SW480 (cell line): ENCODE measurements around the gene TENM4.

Source experiments
- DNase-seq: peaks from one replicate; pipeline ENCODE4 v3.0.0-alpha.2; 2016; ENCODE audit warnings: low spot score

Gene TENM4

DNA sequence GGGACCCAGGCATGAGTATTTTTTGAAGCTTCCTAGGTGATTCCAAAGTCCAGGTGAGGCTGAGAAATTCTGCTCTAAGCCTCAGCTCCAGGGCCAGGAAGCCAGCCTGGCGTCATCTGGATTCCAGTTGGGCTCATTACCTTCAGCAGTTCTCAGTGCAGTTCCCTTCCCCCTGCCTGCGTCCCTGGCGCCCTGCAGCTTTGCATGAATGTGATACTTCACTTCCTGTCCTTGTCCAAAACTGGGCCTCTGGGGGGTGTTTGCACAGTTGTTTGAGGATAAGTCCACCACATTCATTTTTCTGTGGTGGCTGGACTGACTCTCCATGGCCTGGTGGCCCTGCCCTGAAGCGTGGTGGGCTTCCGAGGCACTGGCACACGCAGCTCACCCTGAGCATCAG is 98.1 kb downstream of the TENM4 start:
- DNase-seq, result no peak

DNA sequence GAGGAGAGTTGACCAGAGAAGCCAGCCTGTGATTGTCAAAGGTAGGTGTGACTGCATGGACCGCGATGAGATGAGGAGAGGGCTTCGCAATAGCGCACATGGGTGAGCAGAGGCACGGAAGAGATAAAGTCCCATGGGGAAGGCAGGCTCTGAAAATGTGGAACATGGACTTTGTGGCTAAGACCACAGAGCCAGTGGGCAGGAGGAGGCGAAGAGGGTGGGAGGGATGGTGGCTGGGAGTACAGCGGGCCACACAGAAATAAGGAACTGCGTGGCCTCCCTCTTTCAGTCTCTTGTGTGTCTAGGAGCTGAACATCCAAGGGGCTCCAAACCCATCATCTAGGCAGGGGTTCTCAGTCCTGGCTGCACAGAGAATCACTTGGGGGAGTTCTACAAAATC is 98.6 kb downstream of the TENM4 start:
- DNase-seq, result no peak

DNA sequence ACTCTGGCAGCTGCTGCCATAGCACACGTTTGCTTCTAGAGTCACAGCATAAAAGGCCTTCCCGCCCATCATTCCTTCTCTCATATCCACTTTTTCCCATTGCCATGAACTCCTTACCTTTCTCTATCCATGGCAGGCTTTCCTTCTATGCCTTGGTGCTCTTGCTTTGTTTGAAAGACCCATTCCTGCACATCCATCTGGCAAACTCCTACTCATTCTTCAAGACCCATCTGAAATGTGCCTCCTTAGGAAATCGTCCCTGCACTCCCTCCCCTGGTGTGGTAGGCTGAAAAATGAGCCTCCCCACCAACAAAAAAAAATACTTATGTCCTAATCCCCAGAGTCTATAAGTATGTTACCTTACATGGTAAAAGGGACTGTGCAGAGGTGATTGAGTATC is 100.3 kb downstream of the TENM4 start:
- no peak for DNase-seq

DNA sequence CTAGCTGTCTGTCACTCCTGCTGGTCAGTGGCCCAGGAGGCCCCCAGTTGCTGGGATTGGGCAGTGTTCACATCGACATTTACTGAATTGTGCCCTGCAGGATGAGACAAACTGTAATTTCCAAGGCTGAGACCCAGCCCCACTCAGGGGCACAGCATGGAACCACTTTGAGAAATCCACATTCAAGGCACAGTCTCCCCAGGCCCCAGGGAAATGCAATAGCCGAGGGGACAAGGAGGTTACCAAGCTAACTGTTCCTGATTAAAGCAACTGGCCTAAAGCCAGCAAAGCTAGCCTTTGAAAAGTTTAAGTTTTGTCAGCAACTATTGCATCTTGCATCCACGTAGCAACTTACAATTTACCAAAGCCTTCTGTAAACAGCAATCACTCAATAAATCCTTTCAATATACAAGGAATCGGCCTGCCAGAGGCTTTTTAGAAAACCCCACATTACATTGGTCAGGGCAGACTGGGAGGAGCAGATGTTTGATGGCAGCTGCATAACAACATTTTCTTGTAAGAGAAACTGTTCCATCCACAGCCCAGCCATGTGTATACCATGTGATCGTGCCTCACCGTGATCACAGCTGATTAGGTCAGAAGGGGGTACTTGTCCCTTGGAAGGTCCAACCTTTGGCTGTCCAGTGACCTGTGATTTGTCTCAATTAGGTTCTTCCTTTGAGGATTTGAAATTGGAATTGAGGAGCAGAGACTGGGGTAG is 103.9 kb downstream of the TENM4 start:
- no peak for DNase-seq

DNA sequence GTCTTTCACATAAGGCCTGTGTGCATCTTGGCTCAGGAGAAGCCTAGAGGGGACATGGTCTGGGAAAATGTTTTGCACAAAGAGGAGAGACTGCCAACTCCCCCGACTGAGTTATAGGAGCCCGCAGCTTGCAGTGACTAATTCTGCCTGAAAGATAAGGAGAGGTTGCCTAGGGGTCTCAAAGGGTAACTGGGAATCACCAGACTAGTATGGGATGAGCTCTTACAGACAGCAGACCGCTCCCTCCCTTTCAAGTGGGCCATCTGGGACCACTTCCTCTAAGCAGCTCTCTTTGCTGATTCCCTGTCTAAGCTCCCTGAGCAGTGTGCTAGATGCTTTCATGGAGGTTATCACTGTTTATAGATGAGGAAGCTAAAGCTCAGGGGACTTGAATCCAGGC is 105.1 kb downstream of the TENM4 start:
- no peak for DNase-seq

DNA sequence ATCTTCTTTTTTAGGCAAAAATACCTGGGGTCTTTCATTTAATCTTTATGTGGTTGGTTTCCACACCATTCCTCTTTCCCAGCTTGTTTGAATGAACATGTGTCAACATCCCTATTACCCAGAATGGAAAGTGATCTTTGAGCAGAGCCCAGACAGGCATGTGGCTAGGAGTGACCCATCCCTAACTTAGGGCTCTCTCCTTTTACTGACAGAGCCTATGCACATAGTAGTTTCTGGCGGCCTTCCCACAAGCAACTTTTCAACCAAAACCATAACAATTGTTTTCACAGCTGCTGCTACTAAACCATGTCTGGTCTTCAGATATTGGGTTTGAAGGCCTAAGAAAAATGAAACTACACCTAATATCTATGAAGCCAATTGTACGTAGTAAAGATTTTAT is 107.5 kb downstream of the TENM4 start:
- no peak for DNase-seq

DNA sequence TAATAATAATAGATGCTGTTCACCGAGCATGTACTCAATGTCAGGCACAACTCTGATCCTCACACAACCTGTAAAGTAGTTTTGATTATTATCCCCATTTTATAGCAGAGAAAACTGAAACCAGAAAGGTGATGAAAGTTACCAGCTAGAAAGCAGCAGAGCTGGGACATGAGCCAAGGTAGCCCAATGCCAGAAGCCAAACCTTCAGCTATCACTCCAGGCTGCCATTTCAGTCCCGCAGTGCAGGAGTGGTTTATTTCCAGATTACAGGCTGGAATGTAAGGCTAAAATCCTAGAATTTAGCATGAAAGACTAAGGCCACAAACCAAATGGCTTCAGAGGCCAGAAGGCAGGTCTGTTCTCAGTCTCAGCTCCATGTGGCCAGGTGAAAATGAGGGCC is 108.8 kb downstream of the TENM4 start:
- no peak for DNase-seq

DNA sequence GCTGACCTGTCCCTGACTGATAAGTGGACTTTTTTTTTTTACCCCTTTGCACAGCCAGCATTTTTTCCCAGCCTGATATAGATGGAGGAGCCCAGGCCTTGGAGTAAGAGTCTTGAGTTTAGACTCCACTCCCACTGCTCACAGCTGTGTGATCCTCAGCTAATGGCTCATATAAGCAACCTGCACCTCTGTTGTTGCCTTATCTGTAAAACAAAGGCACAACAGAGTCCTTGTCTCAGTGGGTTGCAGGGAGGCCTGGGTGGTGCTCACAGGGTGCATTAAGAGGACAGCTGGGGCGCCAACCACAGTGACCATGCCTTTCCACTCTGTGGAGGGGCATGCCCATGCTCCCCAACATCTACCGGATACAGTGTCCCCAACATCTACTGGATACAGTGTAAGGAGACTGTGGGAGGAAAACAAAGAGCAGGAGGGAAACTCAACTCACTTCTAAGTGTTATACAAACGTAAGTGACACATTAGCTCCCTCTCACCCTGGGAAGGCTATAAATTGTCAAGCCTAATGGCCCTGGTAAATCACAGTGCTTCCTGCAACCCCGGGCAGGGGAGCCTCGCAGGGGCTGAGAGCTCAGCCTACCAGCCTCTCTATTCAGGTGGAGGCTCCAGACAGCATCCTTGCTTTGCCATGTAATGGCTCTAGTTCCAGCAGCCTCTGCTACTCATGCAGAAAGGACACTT is 109.5 kb downstream of the TENM4 start:
- no peak for DNase-seq

DNA sequence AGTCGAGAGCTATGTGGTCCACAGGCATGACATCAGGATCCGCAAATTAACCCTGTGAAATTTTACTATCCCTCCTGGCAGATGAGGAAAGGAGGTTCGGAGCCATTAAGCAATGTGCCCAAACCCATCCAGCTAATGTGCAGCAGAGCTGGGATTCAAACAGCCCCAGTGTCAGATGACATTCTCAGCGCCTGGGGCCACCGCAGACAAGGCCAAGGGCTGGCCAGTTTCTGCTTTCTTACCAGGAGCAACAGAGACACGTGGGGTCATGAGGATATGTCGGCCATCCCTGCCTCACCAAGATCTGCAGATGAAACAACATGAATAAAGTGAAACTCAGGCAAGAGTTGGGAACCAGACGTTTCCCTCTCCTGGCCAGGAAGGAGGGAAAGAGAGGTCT is 110.2 kb downstream of the TENM4 start:
- DNase-seq, result no peak

DNA sequence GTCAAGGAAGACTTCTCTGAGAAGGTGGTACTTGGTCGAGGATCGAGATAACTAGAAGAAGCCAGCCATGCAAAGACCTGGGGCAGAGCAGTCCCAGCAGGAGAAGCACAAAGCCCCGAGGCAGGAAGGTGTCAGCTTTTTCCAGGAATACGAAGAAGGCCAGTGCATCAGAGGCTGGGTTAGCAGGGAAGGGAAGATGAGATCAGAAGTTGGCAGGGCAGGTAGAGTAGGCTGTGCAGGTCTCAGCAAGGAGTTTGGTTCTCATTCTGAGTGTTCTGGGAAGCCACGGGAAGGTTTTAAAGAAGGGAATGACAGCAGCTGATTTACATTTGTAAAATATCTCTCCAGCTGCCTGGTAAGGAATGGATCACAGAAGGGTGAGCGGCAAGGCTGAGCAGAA is 111.3 kb downstream of the TENM4 start:
- DNase-seq, result no peak

DNA sequence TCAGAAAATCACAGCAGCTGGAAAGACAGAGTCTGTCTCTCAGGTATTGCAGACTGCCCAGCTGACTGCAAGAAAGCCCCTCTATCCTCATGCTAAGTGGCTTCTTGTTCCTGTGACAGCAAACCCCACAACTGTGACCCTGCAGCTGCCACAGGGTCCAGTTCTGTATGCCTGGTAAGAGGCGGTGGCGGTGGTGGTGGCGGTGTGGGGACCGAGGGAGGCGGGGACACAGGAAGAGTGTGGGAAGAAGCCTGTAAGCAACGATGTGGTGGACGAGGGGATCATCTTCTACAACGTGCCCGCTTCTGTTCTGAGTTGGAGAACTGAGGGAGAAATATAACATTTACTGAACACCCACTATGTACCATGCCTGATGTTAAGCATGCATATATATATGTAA is 112.4 kb downstream of the TENM4 start:
- DNase-seq, result no peak

DNA sequence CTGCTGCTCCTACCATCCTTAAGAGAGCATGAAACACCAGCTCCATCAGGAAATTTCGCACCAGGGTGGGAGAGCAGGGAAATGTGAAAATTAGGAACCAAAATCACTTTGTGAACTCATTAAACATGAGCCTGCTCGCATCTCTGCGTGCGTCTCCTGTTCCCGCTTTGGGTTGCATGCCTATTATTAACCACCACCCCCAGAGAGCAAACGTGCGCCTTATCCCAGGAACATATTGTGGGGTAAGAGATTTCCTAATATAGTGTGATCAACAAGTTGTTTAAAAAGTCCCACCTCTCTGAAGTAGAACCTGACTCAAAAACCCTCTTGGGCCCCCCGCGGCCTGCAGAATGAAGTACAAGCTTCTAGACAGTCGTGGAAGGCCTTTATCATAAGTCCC is 115.0 kb downstream of the TENM4 start:
- no peak for DNase-seq

DNA sequence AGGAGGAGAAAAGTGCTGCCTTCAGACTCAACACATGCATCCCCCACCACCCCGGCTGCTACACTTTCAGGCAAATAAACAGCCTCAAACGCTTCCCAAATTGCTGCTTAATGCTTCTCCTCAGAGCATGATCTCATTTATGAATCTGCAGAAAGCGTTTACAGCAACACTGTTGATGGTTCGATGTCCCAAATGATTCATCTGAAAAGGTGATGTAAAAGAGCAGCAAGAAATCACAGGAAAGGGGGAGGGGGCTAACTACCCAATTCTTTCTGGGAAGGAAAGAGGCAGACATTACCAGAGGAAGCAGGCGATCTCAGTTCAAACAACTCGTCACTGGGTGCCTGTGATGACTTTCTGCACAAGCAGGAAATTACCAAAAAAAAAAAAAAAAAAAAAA is 119.6 kb downstream of the TENM4 start:
- DNase-seq, result no peak

DNA sequence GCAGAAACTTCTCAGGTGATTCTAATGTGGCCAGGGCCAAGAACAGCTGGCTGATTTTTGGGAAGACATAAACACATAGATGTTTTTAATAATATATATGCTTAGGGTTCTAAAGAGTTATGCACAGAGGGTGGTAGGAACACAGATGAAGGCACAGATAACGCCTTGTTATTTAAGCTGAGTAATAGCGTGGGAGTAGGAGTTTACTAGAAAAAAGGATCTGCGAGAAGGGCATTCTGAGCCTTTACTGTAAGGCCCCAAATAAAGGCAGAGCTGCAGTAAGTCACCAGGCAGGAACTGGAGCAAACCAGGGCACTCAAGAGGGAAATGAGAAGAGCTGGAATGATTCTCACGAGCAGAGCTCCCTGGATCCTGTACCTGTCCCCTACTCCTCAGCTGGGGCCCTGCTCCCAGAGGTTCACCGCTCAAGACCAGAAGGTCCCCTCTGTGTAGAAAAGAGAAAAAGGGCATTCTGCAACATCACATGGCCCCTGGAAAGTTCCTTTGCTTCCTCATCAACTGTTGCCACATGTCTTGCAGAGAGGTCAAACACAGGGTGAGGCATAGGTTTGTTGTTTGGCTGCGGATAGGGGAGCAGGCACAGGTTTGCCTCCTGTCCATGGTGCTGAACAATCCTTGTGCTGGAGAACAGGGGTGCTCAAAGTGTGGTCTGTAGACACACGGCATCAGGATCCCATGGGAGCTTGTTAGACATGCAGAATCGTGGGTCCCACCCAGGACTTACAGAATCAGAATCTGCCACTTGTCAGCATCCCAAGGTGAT is 125.7 kb downstream of the TENM4 start:
- no peak for DNase-seq

DNA sequence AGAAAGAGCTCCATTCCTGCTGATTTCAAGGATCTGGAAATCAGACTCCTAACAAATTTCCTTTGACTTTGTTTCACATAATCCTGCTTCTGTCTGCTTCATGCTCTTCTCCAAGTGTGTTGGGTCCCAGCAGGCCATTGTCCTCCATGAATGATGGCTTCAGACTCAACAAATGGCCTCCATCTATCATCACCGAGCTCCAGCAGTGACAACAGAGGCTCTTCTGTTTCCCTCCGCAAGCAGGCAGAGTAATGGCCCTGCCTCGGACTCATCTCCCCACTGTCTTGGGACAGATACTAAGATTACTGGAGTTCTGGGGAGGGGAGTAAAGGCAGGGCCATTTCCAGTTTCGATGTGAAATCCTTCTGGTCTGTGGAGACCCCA is 127.3 kb downstream of the TENM4 start:
- no peak for DNase-seq

DNA sequence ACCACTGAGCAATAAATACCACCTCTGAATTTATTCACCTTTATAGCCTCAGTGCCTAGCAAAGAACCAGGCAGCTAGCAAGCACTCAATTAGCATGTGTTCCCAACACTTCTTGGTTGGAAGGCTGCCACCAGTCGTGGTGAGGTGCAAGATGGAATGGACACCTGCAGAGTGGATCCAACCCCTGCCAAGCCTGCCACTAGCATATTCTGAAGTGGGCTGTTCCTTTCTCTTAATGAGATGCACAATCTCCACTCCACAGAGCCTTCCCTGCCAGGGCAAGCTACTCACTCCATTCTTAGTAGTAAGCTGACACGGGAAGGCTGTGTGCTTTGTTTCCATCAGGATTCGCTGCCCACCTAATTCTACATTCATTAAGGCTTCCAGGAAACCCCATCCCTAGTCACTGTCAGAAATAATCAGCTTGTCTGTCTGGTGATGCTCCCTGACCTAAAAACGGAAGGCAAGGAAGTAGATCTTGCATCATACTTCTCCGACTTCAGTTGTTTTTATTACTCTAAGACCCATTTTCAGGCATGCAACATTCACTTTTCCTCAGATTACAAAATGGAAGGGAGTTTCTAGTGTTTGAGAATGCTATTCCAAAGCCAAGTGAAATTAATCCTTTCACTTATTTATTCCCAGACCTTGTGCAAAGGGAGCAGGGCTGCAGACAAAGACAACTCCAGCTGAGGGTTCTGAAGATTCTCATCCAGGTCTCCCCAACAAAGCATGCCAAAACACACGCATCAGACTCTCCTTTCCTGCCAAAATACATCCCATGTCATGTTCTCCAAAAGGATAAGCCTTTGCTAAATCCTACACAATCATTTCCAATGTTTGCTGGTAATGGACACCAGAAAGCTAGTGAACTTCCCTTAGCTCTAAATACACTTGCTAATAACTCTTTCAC is 128.0 kb downstream of the TENM4 start:
- DNase-seq, result no peak

DNA sequence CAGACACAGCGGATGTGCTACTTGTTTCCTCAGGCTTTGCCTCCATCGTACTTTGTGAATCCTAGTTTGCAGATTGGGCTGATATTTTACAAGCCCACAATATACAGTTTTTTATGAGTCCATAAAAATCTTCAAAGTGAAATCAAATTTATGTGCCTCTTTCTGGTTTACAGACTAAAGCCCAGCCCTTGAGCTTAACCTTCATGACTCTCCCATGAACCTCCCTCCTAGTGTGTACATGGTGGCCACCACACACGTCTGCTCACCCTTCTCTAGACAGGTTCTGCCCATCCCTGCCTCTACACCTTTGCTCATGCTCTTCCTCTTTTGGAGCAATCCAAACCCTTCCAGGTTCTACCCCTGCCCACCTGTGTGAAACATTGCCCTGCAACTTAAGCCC is 129.4 kb downstream of the TENM4 start:
- DNase-seq, result no peak

DNA sequence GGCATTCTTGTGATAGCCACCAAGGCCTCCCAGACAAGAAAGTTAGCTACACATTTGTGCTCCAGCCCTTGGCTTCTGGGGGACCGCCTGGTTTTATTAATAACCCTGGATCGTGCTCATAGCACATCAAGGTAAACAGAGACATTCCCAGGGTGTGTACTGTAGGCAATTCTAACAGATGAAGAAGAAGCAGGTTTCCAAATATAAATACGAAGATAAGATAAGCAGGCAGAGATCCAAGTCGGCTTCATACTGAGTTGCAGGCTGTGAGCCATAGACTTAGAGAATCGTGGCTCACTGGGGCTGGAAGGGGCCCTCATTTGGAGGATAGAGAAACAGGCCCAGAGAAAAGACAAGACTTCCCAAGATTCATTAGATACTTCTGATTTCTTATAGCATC is 131.4 kb downstream of the TENM4 start:
- no peak for DNase-seq

DNA sequence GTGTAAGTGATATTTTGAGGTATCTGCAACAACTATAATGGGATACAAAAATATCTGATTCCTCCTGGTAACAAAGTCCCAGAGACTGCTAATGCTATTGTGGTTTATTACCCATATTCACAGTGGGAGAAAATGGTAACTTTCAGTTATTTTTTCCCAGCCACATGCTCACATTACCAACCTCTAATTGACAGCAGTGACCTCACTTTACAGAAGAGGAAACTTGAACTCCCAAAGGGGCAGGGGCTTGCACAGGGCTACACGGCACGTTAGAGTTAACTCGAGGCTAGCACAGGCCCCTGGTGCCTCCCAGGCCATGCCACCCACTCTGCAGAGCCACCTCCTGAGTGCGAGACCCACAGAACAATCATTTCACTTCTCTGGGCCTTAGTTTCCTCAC is 132.4 kb downstream of the TENM4 start:
- DNase-seq, result no peak

DNA sequence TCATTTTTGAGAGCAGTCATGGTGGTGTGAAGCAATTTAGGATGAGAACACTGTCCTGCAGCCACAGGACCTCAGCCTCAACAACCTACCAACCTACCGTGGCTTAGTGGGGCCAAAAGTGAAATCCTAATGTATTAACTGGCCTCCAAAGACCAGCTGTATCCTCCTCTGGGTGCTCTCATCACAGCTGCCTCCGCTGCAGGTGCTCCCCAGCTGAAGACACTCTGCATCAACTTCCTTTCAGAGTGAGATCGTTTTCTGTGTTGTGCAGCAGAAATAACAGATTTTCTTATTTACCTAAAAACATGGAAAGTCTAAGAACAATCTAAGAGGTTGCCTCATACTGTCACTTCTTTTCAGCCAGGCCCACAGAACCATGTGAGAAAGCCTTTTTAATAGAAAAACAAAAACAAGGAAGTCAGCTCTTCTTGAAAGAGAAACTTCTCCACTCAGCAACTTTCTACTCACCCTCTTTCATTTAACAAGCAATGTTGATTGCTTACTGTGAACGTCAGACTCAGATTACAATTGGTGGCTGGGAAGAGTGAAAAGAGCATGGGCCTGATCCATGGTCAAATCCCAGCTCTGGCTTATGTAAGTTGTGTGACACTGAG is 136.1 kb downstream of the TENM4 start:
- DNase-seq, result no peak

DNA sequence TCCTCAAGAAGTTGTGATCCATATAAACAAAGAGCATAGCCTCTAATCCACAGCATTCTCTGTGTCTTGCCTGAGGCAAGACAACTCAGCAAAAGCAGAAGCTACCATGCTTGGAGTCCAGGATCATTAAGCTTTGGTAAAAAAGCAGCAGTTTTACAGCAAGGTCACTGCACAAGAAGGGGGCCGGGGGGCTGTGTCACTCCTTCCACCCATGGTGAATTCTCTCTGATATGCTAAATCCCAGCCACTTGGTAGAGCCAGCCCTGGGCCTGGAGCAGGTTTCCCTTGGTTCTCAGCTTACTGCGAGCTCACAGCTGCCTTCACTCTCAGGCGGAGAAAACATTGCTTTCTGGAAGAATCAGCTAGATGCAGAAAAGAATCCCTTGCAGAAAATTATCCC is 144.7 kb downstream of the TENM4 start:
- DNase-seq, result no peak
